Activated CD8-positive, alpha-beta memory T cell treated with anti-CD3 and anti-CD28 coated beads, Interleukin-2, amount 50 U/mL, for 4 hours (primary cell): ENCODE measurements around the gene ADAMTSL4.
A peak's percentile ranks its signal among the peaks of the same experiment; 100 is the strongest.
"Not testable (repeated sequence)": the region's sequence is repeated elsewhere in the genome, so short reads cannot be mapped to it uniquely, and the experiment has no call there.

Source experiments
- DNase-seq: peaks from one replicate; pipeline ENCODE4 v3.0.0-alpha.2; 2020

Gene ADAMTSL4

GRCh38 chr1:150555971-150556865, 7.0 kb downstream of the ADAMTSL4 start:
- no peak for DNase-seq

DNA sequence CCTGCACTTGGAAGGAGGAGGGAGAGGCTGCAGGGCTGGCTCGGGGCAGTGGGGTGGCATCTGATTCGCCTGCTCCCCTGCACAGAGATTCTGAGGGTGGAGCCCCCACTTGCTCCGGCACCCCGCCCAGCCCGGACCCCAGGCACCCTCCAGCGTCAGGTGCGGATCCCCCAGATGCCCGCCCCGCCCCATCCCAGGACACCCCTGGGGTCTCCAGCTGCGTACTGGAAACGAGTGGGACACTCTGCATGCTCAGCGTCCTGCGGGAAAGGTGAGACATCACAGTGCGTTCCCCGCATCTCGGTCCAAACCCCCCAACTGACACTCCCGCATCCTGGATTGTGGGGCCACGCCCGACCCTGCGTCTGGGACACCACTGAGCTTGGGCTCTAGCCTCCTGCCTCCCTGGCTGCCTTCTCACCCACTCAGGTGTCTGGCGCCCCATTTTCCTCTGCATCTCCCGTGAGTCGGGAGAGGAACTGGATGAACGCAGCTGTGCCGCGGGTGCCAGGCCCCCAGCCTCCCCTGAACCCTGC, 7.9 kb downstream of the ADAMTSL4 start:
- no peak for DNase-seq

DNA sequence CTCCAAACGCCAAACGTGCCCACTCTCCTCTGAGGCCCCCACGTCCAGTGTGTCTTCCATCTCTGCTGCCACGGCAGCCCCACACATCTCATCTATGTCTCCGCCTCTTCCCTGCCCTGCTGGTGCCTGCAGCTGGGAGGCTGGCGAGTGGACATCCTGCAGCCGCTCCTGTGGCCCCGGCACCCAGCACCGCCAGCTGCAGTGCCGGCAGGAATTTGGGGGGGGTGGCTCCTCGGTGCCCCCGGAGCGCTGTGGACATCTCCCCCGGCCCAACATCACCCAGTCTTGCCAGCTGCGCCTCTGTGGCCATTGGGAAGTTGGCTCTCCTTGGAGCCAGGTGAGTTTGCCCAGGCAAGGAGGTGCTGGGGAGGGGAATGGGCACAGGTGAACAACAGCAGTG, 8.6 kb downstream of the ADAMTSL4 start:
- no peak for DNase-seq

GRCh38 chr1:150558303-150558704, 9.1 kb downstream of the ADAMTSL4 start:
- no peak for DNase-seq

DNA sequence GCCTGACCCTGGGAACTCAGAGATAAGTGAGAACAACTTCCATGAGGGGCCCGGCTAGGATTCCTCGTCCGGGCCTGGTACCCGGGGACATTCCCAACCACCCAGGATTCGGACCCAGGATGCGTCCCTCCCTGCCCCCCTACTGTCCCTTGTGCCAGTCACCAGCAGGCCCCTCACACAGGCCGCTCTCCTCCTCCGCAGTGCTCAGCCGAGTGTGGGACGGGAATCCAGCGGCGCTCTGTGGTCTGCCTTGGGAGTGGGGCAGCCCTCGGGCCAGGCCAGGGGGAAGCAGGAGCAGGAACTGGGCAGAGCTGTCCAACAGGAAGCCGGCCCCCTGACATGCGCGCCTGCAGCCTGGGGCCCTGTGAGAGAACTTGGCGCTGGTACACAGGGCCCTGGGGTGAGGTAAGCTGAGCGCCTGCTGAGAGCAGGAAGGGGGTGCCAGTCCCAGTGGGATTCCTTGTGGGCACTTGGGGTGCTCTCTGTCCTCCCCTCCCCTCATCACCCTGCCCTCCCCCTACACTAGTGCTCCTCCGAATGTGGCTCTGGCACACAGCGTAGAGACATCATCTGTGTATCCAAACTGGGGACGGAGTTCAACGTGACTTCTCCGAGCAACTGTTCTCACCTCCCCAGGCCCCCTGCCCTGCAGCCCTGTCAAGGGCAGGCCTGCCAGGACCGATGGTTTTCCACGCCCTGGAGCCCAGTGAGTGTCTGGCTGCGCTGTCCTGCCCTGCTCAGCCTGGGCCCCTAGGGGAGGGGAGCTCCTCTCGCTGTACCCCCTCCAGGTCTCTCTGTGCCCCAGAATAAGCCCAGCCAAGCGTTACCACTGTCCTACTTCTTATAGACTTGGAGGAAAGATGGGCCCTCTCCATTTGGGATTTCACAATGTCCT, 9.8 kb downstream of the ADAMTSL4 start:
- DNase-seq: no peak

GRCh38 chr1:150559656-150560010, 10.4 kb downstream of the ADAMTSL4 start:
- DNase-seq: no peak

GRCh38 chr1:150560011-150560438, 10.8 kb downstream of the ADAMTSL4 start:
- DNase-seq: peak; percentile 73

GRCh38 chr1:150560576-150561253, 11.5 kb downstream of the ADAMTSL4 start:
- DNase-seq: peak; percentile 84

GRCh38 chr1:150561254-150561973, 12.2 kb downstream of the ADAMTSL4 start:
- DNase-seq: peak; percentile 56

DNA sequence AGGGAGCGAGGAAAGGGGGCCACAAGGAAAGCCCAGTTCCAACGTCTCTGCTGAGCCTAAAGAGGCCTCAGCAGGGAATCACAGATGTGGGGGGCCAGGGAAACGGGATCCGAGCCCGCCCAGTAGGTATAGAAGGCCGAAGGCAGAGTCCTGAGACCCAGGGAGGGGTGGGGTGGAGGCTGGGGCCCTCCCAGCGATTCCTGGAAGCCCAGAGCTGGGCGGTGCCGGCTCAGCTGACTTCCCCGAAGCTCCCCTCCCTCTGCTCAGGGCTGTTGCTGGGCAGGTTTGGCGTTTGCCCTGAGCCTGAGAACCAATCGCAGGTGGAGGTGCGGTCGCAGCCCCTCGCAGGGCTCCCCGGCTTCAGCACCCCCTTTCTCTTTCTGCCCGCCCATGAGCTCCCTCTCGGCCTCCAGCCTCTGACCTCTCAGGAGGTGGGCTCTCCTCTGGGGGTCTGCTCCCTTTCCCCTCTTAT, 12.8 kb downstream of the ADAMTSL4 start:
- peak; percentile 87 for DNase-seq

- DNase-seq: peak; percentile 72
Measured at GRCh38 chr1:150562446-150563339, 13.5 kb downstream of the ADAMTSL4 start.

- DNase-seq: no peak
Measured at GRCh38 chr1:150563340-150564038, 14.3 kb downstream of the ADAMTSL4 start.

DNA sequence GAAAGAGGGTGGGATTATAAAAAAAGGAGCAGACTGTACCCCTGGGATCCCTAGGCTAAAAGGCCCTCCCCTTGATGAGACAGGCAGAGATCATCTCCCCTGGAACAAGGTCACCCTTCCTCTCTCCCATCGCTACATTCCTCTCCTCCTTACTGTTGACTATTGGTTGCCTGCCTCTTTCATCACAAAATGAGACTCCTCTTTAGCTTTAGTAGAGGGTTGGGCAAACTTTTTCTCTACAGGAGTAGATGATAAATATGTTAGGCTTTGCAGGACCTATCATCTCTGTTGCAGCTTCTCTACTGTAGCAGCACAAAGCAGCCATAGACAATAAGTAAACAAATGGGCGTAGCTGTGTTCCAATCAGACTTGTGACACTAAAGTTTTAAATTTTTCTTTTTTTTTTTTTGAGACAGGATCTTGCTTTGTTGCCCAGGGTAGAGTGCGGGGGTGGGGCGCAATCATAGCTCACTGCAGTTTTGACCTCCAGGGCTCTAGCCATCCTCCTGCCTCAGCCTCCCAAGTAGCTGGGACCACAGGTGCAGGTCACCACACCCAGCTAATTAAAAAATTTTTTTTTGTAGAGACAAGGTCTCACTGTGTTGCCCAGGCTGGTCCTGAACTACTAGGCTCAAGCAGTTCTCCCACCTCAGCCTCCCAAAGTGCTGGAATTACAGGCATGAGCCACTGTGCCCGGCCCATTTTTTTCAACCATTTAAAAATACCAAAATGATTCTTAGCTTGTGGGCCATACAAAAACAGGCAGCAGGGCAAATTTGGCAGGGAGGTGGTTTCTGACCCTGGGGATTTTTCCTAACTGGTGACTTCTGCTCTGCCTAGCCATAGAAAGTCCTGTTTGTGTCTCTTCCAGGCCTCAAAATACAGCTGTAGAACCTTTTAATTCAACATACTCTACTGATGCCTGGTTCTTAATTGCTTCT, 15.1 kb downstream of the ADAMTSL4 start:
- no peak for DNase-seq

- DNase-seq: not testable (repeated sequence)
Measured at GRCh38 chr1:150565240-150565991, 16.2 kb downstream of the ADAMTSL4 start.

DNA sequence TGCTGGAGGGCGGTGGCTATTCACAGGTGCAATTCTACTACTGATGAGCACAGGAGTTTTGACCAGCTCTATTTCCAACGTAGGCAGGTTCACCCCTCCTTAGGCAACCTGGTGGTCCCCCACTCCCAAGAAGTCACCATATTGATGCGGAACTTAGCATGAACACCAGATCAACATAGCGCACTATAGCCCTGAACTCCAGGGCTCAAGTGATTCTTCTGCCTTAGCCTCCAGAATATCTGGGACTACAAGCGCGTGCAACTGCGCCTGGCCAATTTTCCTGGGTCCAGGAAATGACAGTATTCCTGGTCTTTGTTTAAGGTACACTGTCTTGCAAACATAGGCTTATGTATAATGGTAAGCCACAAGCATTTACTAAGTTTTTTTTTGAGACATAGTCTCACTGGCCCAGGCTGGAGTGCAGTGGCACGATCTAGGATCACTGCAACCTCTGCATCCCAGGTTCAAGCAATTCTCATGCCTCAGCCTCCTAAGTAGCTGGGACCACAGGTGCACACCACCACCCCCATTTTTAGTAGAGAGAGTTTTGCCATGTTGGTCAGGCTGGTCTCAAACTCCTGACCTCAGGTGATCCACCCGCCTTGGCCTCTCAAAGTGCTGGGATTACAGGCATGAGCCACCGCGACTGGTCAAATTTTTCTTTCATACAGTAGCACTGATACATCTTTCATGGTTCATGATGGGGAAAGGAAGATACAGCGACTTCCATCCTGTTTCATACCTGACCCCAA, 17.6 kb downstream of the ADAMTSL4 start:
- no peak for DNase-seq

DNA sequence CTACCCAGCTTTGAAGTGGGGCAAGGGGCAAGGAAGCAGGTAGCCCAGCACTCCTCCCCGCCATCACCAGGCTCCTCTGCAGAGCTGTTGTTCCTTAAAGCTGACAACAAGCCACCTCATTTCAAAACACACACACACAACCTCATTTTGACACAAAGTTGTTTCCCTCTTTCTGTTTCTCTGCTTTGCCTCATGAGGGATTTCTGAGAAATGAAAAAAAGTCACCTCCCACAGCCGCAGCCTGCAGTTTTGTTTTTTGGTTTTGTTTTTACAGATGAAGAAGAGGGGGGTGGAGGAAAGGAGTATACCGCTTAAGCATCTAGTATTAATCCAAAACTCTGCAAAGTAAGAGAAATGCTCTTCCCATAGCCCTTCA, 18.1 kb downstream of the ADAMTSL4 start:
- peak; percentile 39 for DNase-seq
